ENCODE measurements around the gene NKAIN2. TPM values are rescaled to one million over a fixed set of nuclear protein-coding genes. Genes with fewer than 3 reads are reported as not detected.

Gene NKAIN2
- total RNA-seq, 4 donors from 2014 or later = 0.19 TPM; not detected in 3

DNA sequence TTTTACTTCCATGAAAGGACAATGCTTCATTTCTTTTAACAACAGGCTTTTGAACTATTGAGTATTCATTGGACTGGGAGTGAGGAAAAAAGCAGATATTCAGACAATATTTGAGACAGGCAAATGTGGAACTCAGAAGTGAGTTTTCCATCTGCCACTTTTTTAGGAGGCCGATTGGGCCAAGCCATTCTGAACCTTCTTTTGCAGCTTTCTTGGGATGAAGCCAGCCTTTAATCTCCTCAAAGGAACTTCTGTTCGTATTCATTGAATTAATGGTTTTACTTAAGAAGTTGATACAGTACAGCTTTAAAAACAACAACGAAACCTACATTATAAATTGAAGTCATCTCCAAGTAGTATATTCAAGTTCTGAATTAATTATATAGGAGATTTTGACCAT is 971.5 kb downstream of the NKAIN2 start:
- Histone ChIP-seq H3K4me3 (no peak overlapping the region), H3K9me3 (no peaks in the 10 kb centered on the region), H3K4me1 (no peaks in the 10 kb centered on the region), H3K27ac (no peak overlapping the region), H3K36me3 (no peaks in the 10 kb centered on the region), H3K27me3 (no peaks in the 10 kb centered on the region)
- intact Hi-C loops (cut with DNase I) = no loop called here
- WGBS, 2 donors = 30 to 36% methylated on average over 3 of the region's 3 CpGs
- TF ChIP-seq, protein P1, sequence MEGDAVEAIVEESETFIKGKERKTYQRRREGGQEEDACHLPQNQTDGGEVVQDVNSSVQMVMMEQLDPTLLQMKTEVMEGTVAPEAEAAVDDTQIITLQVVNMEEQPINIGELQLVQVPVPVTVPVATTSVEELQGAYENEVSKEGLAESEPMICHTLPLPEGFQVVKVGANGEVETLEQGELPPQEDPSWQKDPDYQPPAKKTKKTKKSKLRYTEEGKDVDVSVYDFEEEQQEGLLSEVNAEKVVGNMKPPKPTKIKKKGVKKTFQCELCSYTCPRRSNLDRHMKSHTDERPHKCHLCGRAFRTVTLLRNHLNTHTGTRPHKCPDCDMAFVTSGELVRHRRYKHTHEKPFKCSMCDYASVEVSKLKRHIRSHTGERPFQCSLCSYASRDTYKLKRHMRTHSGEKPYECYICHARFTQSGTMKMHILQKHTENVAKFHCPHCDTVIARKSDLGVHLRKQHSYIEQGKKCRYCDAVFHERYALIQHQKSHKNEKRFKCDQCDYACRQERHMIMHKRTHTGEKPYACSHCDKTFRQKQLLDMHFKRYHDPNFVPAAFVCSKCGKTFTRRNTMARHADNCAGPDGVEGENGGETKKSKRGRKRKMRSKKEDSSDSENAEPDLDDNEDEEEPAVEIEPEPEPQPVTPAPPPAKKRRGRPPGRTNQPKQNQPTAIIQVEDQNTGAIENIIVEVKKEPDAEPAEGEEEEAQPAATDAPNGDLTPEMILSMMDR (IDR thresholded peaks at IDR 0.05) = no peak
- no peak for TF ChIP-seq POLR2A (IDR thresholded peaks at IDR 0.05)
- no peak for DNase-seq

- H3K4me1 ChIP-seq = no peaks in the 10 kb centered on the region
- 68 to 72% methylated on average over 2 of the region's 2 CpGs for WGBS, 2 donors
- no peak overlapping the region for H3K4me3 ChIP-seq
- no peak overlapping the region for H3K27ac ChIP-seq
- intact Hi-C loops (cut with DNase I) = no loop called here
- H3K9me3 ChIP-seq = no peaks in the 10 kb centered on the region
- H3K27me3 ChIP-seq = no peaks in the 10 kb centered on the region
- TF ChIP-seq, protein P1 (IDR thresholded peaks at IDR 0.05) = no peak
- no peak for TF ChIP-seq POLR2A (IDR thresholded peaks at IDR 0.05)
- DNase-seq = no peak
- H3K36me3 ChIP-seq = no peaks in the 10 kb centered on the region
Observed at GRCh38 chr6:124777863-124778262, 974.2 kb downstream of the NKAIN2 start.

DNA sequence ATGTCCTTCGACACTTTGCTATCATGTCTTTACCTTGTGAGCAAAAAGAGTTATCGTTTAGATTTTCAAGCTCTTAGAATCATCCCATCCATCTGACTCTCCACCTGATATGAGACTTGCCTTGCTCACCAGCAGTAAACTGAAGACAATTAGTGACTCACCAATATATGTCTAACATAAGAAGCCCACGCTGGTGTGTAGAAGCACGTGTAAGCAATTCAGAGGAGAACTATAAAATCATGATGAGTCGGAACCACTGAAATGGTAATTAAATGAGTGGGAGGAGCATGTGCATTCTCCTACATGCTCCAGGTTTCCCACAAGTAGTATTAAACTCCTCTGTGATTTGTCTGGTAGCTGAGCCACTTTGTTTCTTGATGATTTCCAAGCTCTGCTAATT is 977.0 kb downstream of the NKAIN2 start:
- intact Hi-C loops (cut with DNase I) = no loop called here
- H3K27ac ChIP-seq = no peak overlapping the region
- H3K4me1 ChIP-seq = no peaks in the 10 kb centered on the region
- WGBS, 2 donors = 63 to 64% methylated on average over 5 of the region's 5 CpGs
- DNase-seq = no peak
- no peaks in the 10 kb centered on the region for H3K27me3 ChIP-seq
- H3K36me3 ChIP-seq = no peaks in the 10 kb centered on the region
- TF ChIP-seq, protein P1 (IDR thresholded peaks at IDR 0.05) = no peak
- TF ChIP-seq POLR2A (IDR thresholded peaks at IDR 0.05) = no peak
- H3K9me3 ChIP-seq = no peaks in the 10 kb centered on the region
- no peak overlapping the region for H3K4me3 ChIP-seq

GRCh38 chr6:124783344-124783743 is 979.7 kb downstream of the NKAIN2 start:
- TF ChIP-seq, protein P1 (IDR thresholded peaks at IDR 0.05) = no peak
- TF ChIP-seq POLR2A (IDR thresholded peaks at IDR 0.05) = no peak
- no peaks in the 10 kb centered on the region for H3K27me3 ChIP-seq
- no peak overlapping the region for H3K27ac ChIP-seq
- H3K9me3 ChIP-seq = no peaks in the 10 kb centered on the region
- WGBS, 2 donors = 58 to 73% methylated on average over 1 of the region's 1 CpG
- H3K36me3 ChIP-seq = no peaks in the 10 kb centered on the region
- intact Hi-C loops (cut with DNase I) = no loop called here
- no peaks in the 10 kb centered on the region for H3K4me1 ChIP-seq
- DNase-seq = no peak
- H3K4me3 ChIP-seq = no peak overlapping the region

DNA sequence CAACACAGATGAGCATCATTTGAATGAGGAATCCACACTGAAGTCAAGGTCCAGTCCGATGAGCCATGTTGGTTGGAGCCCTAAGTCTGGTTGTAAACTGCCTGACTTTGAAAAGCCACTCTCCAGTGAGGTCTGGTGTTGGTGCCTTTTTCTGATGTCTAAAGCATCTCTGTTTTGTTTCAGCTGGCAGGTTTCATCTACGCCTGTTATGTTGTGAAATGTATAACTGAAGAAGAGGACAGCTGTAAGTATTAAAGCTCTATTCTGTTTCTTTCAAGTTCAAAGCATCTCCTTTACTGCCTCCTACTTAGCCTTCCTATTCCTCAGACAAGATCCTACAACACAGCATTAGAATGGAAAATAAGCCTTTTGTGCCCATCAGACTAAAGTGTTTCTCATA is 987.5 kb downstream of the NKAIN2 start:
- 81 to 97% methylated on average over 2 of the region's 2 CpGs for WGBS, 2 donors
- Histone ChIP-seq H3K27ac (no peak overlapping the region), H3K4me1 (no peaks in the 10 kb centered on the region), H3K9me3 (no peaks in the 10 kb centered on the region), H3K27me3 (no peaks in the 10 kb centered on the region), H3K36me3 (no peaks in the 10 kb centered on the region), H3K4me3 (no peak overlapping the region)
- DNase-seq = no peak
- TF ChIP-seq, protein P1 (IDR thresholded peaks at IDR 0.05) = no peak
- TF ChIP-seq POLR2A (IDR thresholded peaks at IDR 0.05) = no peak
- intact Hi-C loops (cut with DNase I) = no loop called here
